K562 (cell line): ENCODE results near the gene KTN1. TPM values are rescaled to one million over a fixed set of nuclear protein-coding genes. Genes with fewer than 3 reads are reported as not detected.

Experiments used
- FOXK2 ChIP-seq, 2 experiments: fragments of 450-650 bp; IDR thresholded peaks in 1 of 2; conservative IDR thresholded peaks in 1 of 2; 2 replicates each; pipeline ENCODE4 v1.6.1; 2016; ENCODE audit warnings: low read depth in 2 of 2, mild to moderate bottlenecking in 1 of 2
- MGA ChIP-seq: fragments of 450-650 bp; IDR thresholded peaks from 2 replicates; pipeline ENCODE4 v1.6.1; 2016; ENCODE audit warnings: mild to moderate bottlenecking, moderate library complexity
- NFATC3 ChIP-seq: fragments of 450-650 bp; IDR thresholded peaks from 2 replicates; pipeline ENCODE4 v1.6.1; 2017; ENCODE audit warnings: mild to moderate bottlenecking
- POU5F1 ChIP-seq: fragments of 150-350 bp; IDR thresholded peaks from 2 replicates; pipeline ENCODE4 v1.6.1; 2014; ENCODE audit warnings: borderline replicate concordance, low read length, low read depth, mild to moderate bottlenecking; ENCODE audit not compliant: partially characterized antibody
- PPARD ChIP-seq: fragments of 250-450 bp; sonication (Bioruptor Pico); IDR thresholded peaks from 2 replicates; pipeline ENCODE4 v1.8.0; 2022; ENCODE audit warnings: inconsistent platforms, mild to moderate bottlenecking, moderate library complexity
- PRMT5 ChIP-seq: sonication (generic); formaldehyde crosslinking; IDR thresholded peaks from 2 replicates; pipeline ENCODE4 v1.5.0; 2020; ENCODE audit warnings: missing genetic modification reagents
- SMARCE1 ChIP-seq: fragments of 450-650 bp; IDR thresholded peaks from 2 replicates; pipeline ENCODE4 v1.7.1; 2016; ENCODE audit warnings: mild to moderate bottlenecking
- TCF7 ChIP-seq: sonication (generic); IDR thresholded peaks from 2 replicates; pipeline ENCODE4 v1.6.1; 2016; ENCODE audit warnings: antibody characterized with exemption, borderline replicate concordance
- ZNF699 ChIP-seq: fragments of 250-450 bp; sonication (Bioruptor Pico); IDR thresholded peaks from 2 replicates; pipeline ENCODE4 v1.8.0; 2021; ENCODE audit warnings: mild to moderate bottlenecking, moderate library complexity; ENCODE audit not compliant: insufficient replicate concordance
- polyA plus RNA-seq, 8 experiments: library from polyadenylated mRNA; depleted of rRNA in 4 of 8; stranded (reverse) in 5 of 8; unstranded in 3 of 8; fragments of >200 nt; fragmentation: Nextera tagmentation in 2 of 8; fragmentation: Illumina TruSeq in 1 of 8; extraction: Ambion mirVana in 2 of 8; extraction: Trizol in 1 of 8; gene quantifications; 2 replicates each; pipeline versions ENCODE4 v1.2.1 to v1.2.3, GENCODE V29; 2011 to 2014; ENCODE audit warnings: inconsistent platforms in 1 of 8, missing spikeins in 1 of 8
- total RNA-seq, 7 experiments: library from RNA; depleted of rRNA in 6 of 7; stranded (reverse); fragments of >200 nt in 6 of 7; fragmentation: Illumina TruSeq in 2 of 7; extraction: Trizol in 2 of 7; gene quantifications; 2 replicates each; pipeline versions ENCODE4 v1.2.1 to v1.2.3, GENCODE V29; 2011 to 2021; ENCODE audit warnings: low replicate concordance in 1 of 7
- TF ChIP-seq, protein P1 (sequence below): fragments of 450-650 bp; formaldehyde crosslinking; IDR thresholded peaks from 2 replicates; pipeline ENCODE4 v1.4.0; 2020; ENCODE audit warnings: mild to moderate bottlenecking, moderate library complexity
- TF ChIP-seq, protein P2 (sequence below), 2 experiments: fragments of 200-800 bp in 1 of 2; sonication (Bioruptor generic) in 1 of 2; sonication (generic) in 1 of 2; formaldehyde crosslinking in 1 of 2; IDR thresholded peaks in 1 of 2; conservative IDR thresholded peaks in 1 of 2; 2 replicates each; pipeline versions ENCODE4 v1.5.0 to v1.6.1; 2016 to 2020; ENCODE audit warnings: missing compliant biosample characterization in 1 of 2, missing genetic modification characterization in 1 of 2, missing genetic modification reagents in 1 of 2

Gene KTN1
- total and polyA plus RNA-seq, 9 of the 15 experiments (the other 6 are each of a cell fraction or from before 2014, with no cell fraction given): 34.8 to 120 (median 63.6) TPM

GRCh38 chr14:55579724-55580469 lies at the start of gene KTN1 (continued):
- TF ChIP-seq NFATC3 (no peak), PRMT5 (CRISPR knock-in tag) (no peak), MGA (0 out of 2 replicates have a peak, but pooled peaks have one; percentile 18), PPARD (CRISPR knock-in tag) (no peak), POU5F1 (no peak), ZNF699 (no peak), FOXK2 (conservative IDR thresholded peaks at IDR 0.05 in 1 of 2, IDR thresholded peaks at IDR 0.05 in 1 of 2; ENCODE audit: low read depth in 2 of 2) (peak in 1 of 2 experiments; percentile 88; a peak in 2 of 4 replicates), SMARCE1 (no peak), TCF7 (no peak)
- TF ChIP-seq, protein P1, sequence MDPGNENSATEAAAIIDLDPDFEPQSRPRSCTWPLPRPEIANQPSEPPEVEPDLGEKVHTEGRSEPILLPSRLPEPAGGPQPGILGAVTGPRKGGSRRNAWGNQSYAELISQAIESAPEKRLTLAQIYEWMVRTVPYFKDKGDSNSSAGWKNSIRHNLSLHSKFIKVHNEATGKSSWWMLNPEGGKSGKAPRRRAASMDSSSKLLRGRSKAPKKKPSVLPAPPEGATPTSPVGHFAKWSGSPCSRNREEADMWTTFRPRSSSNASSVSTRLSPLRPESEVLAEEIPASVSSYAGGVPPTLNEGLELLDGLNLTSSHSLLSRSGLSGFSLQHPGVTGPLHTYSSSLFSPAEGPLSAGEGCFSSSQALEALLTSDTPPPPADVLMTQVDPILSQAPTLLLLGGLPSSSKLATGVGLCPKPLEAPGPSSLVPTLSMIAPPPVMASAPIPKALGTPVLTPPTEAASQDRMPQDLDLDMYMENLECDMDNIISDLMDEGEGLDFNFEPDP (CRISPR knock-in tag): no peak
- TF ChIP-seq, protein P2, sequence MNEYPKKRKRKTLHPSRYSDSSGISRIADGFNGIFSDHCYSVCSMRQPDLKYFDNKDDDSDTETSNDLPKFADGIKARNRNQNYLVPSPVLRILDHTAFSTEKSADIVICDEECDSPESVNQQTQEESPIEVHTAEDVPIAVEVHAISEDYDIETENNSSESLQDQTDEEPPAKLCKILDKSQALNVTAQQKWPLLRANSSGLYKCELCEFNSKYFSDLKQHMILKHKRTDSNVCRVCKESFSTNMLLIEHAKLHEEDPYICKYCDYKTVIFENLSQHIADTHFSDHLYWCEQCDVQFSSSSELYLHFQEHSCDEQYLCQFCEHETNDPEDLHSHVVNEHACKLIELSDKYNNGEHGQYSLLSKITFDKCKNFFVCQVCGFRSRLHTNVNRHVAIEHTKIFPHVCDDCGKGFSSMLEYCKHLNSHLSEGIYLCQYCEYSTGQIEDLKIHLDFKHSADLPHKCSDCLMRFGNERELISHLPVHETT (CRISPR knock-in tag; conservative IDR thresholded peaks at IDR 0.05 in 1 of 2, IDR thresholded peaks at IDR 0.05 in 1 of 2): peak in 1 of 2 experiments; percentile 86; a peak in 1 of 4 replicates
